ENCODE data around the gene MGAT5.

Gene MGAT5

GRCh38 chr2:134432435-134432883, 178.6 kb downstream of the MGAT5 start:
- no peak for TF ChIP-seq CTCF (IDR thresholded peaks at IDR 0.05; ENCODE audit: low read depth, low read length)
- no peak overlapping the region for H3K4me3 ChIP-seq (ENCODE audit: low read depth, low read length)
- no peak for DNase-seq (ENCODE audit: low read depth)

GRCh38 chr2:134433469-134433868, 179.6 kb downstream of the MGAT5 start:
- TF ChIP-seq MYC (IDR thresholded peaks at IDR 0.05; ENCODE audit: low read depth, low read length) (no peak), POLR2A (IDR thresholded peaks at IDR 0.05; ENCODE audit: extremely low read depth, insufficient read length) (no peak)
- no peak for DNase-seq (ENCODE audit: low read depth)
- H3K4me3 ChIP-seq (ENCODE audit: low read depth, low read length) = no peak overlapping the region

GRCh38 chr2:134433979-134434378, 180.1 kb downstream of the MGAT5 start:
- no peak overlapping the region for H3K4me3 ChIP-seq (ENCODE audit: low read depth, low read length)
- TF ChIP-seq CTCF (IDR thresholded peaks at IDR 0.05; ENCODE audit: low read depth, low read length) (no peak), POLR2A (IDR thresholded peaks at IDR 0.05; ENCODE audit: extremely low read depth, insufficient read length) (no peak), MAX (IDR thresholded peaks at IDR 0.05; ENCODE audit: low read depth, low read length) (no peak), MYC (IDR thresholded peaks at IDR 0.05; ENCODE audit: low read depth, low read length) (no peak)
- DNase-seq (ENCODE audit: low read depth) = no peak

GRCh38 chr2:134435505-134435904, 181.6 kb downstream of the MGAT5 start:
- no peak for DNase-seq (ENCODE audit: low read depth)
- no peak overlapping the region for H3K4me3 ChIP-seq (ENCODE audit: low read depth, low read length)
- TF ChIP-seq MAX (IDR thresholded peaks at IDR 0.05; ENCODE audit: low read depth, low read length) = no peak
- TF ChIP-seq MYC (IDR thresholded peaks at IDR 0.05; ENCODE audit: low read depth, low read length) = no peak
- TF ChIP-seq CTCF (IDR thresholded peaks at IDR 0.05; ENCODE audit: low read depth, low read length) = no peak
- no peak for TF ChIP-seq POLR2A (IDR thresholded peaks at IDR 0.05; ENCODE audit: extremely low read depth, insufficient read length)

GRCh38 chr2:134435936-134436335, 182.1 kb downstream of the MGAT5 start:
- DNase-seq (ENCODE audit: low read depth) = no peak
- no peak overlapping the region for H3K4me3 ChIP-seq (ENCODE audit: low read depth, low read length)
- TF ChIP-seq CTCF (IDR thresholded peaks at IDR 0.05; ENCODE audit: low read depth, low read length) (no peak), MYC (IDR thresholded peaks at IDR 0.05; ENCODE audit: low read depth, low read length) (no peak), MAX (IDR thresholded peaks at IDR 0.05; ENCODE audit: low read depth, low read length) (no peak), POLR2A (IDR thresholded peaks at IDR 0.05; ENCODE audit: extremely low read depth, insufficient read length) (no peak)

- H3K4me3 ChIP-seq (ENCODE audit: low read depth, low read length) = no peak overlapping the region
- DNase-seq (ENCODE audit: low read depth) = no peak
- TF ChIP-seq MAX (IDR thresholded peaks at IDR 0.05; ENCODE audit: low read depth, low read length) = no peak
- TF ChIP-seq CTCF (IDR thresholded peaks at IDR 0.05; ENCODE audit: low read depth, low read length) = no peak
- TF ChIP-seq MYC (IDR thresholded peaks at IDR 0.05; ENCODE audit: low read depth, low read length) = no peak
- no peak for TF ChIP-seq POLR2A (IDR thresholded peaks at IDR 0.05; ENCODE audit: extremely low read depth, insufficient read length)
Measured at GRCh38 chr2:134436706-134437105, 182.8 kb downstream of the MGAT5 start.

Measured in NB4 (cell line).